BE2C (cell line): ENCODE results near the gene CACNA1B.

ENCODE experiments used
- DNase-seq: peaks from one replicate; pipeline ENCODE4 v3.0.0-alpha.2; 2020
- H3K27me3 ChIP-seq: fragments of 250-450 bp; sonication (Bioruptor Pico); 2 replicates; pipeline ENCODE4 v1.5.1; 2020; ENCODE audit warnings: mild to moderate bottlenecking
- H3K36me3 ChIP-seq: fragments of 250-450 bp; sonication (Bioruptor Pico); 2 replicates; pipeline ENCODE4 v1.5.1; 2020; ENCODE audit warnings: mild to moderate bottlenecking
- H3K4me1 ChIP-seq: fragments of 250-450 bp; sonication (Bioruptor Pico); 2 replicates; pipeline ENCODE4 v1.5.1; 2020
- H3K4me3 ChIP-seq: 2 replicates; pipeline ENCODE4 v1.5.1; 2011; ENCODE audit warnings: low read depth, low read length
- H3K9me3 ChIP-seq: fragments of 250-450 bp; sonication (Bioruptor Pico); 2 replicates; pipeline ENCODE4 v1.5.1; 2020
- CTCF ChIP-seq: IDR thresholded peaks from 2 replicates; pipeline ENCODE4 v1.5.1; 2012; ENCODE audit warnings: mild to moderate bottlenecking, low read depth, low read length

The CACNA1B gene

GRCh38 chr9:137893670-137894069, 16.1 kb downstream of the CACNA1B start:
- no peaks in the 10 kb centered on the region for H3K27me3 ChIP-seq
- no peak overlapping the region for H3K4me3 ChIP-seq
- no peaks in the 10 kb centered on the region for H3K36me3 ChIP-seq
- H3K4me1 ChIP-seq, result no peaks in the 10 kb centered on the region
- H3K9me3 ChIP-seq, result no peaks in the 10 kb centered on the region
- no peak for TF ChIP-seq CTCF
- DNase-seq, result no peak

- TF ChIP-seq CTCF, result no peak
- H3K9me3 ChIP-seq, result no peaks in the 10 kb centered on the region
- DNase-seq, result no peak
Observed at GRCh38 chr9:137899551-137900360, 22.2 kb downstream of the CACNA1B start.

GRCh38 chr9:137900584-137901310, 23.2 kb downstream of the CACNA1B start:
- Histone ChIP-seq H3K4me3 (no peak overlapping the region), H3K27me3 (no peaks in the 10 kb centered on the region), H3K36me3 (no peaks in the 10 kb centered on the region), H3K4me1 (no peaks in the 10 kb centered on the region), H3K9me3 (no peaks in the 10 kb centered on the region)
- TF ChIP-seq CTCF, result no peak
- no peak for DNase-seq

More at GRCh38 chr9:137899551-137900360, 22.2 kb downstream of the CACNA1B start:
- no peaks in the 10 kb centered on the region for H3K36me3 ChIP-seq
- H3K27me3 ChIP-seq, result no peaks in the 10 kb centered on the region
- no peak overlapping the region for H3K4me3 ChIP-seq
- H3K4me1 ChIP-seq, result no peaks in the 10 kb centered on the region

DNA sequence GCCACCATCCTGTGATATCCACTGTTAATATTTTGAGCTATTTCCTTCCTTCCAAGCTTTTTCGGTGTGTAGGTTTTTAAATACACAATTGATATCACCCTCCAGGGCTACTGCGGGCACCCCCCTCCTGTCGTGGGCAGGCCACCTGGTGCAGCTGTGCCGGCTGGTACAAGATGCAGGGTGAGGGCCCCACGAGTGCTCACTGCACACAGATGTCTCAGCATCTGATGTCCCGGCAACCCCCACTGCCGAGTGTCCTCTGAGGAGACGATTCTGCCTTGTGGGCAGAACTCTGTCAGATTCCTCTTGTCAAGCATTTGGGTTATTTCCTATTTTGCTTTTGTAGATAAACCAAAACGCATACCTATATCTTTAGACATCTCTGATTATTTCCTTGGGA, 25.1 kb downstream of the CACNA1B start:
- DNase-seq, result no peak
- Histone ChIP-seq H3K4me3 (no peak overlapping the region), H3K36me3 (no peaks in the 10 kb centered on the region), H3K9me3 (no peaks in the 10 kb centered on the region), H3K27me3 (no peaks in the 10 kb centered on the region), H3K4me1 (no peaks in the 10 kb centered on the region)
- TF ChIP-seq CTCF, result no peak

GRCh38 chr9:137905740-137906139, 28.2 kb downstream of the CACNA1B start:
- no peak for DNase-seq
- TF ChIP-seq CTCF, result no peak
- Histone ChIP-seq H3K27me3 (no peaks in the 10 kb centered on the region), H3K36me3 (no peaks in the 10 kb centered on the region), H3K9me3 (no peaks in the 10 kb centered on the region), H3K4me1 (no peaks in the 10 kb centered on the region), H3K4me3 (no peak overlapping the region)

- no peak for TF ChIP-seq CTCF
- no peak for DNase-seq
- Histone ChIP-seq H3K4me3 (no peak overlapping the region), H3K9me3 (no peaks in the 10 kb centered on the region), H3K36me3 (no peaks in the 10 kb centered on the region), H3K27me3 (no peaks in the 10 kb centered on the region), H3K4me1 (no peaks in the 10 kb centered on the region)
Observed at GRCh38 chr9:137907776-137908175, 30.2 kb downstream of the CACNA1B start.
